DMS79 (cell line): ENCODE results near the gene MFGE8.

ENCODE experiments used
- DNase-seq: peaks from one replicate; lab custom pipeline; 2025; lab: John Stamatoyannopoulos, UW

MFGE8 gene

DNA sequence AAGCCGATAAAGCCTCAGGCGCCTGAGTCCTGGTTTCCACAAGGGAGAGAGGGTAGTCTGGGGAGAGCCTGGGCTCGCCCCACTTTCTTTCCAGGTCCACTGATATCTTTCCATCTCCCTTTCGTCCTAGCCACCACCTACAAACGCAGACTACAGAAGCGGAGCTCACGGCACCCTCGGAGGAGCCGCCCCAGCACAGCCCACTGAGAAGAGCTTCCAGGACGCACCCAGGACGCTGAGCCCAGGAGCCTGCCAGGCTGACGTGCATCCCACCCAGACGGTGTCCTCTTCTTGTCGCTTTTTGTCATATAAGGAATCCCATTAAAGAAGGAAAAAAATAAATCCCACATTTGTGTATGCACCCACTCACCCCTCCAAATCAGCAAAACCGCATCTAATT lies 38.9 kb downstream of the MFGE8 start:
- no peak for DNase-seq

DNA sequence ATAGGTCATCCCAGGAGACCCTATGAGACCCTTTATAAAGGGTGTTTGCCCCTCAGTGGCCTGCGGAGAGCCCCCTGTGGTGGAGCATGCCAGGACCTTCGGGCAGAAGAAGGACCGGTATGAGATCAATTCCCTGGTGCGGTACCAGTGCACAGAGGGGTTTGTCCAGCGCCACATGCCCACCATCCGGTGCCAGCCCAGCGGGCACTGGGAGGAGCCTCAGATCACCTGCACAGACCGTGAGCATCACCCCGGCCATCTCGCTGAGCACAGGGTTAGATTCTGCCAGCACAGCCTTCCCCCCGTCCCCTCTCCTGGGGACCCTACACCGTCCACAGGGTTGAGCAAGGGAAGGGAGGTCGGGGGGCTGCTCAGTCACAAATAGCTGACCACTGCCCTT lies 39.4 kb downstream of the MFGE8 start:
- no peak for DNase-seq

DNA sequence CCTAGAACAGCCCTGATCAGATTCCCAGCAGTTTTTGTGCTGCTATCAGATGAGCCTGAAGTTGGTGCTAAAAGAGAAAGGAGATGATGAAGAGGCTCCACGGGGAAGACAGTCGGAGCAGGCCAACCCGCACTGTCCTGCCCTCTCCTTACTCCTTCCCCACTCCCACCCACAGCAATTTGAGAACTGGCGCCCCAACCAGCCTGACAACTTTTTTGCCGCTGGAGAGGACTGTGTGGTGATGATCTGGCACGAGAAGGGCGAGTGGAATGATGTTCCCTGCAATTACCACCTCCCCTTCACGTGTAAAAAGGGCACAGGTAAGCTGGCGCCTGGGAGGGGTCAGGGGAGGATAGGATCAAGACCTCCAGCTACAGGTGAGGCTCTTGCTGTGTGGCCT lies 40.5 kb downstream of the MFGE8 start:
- DNase-seq: no peak

DNA sequence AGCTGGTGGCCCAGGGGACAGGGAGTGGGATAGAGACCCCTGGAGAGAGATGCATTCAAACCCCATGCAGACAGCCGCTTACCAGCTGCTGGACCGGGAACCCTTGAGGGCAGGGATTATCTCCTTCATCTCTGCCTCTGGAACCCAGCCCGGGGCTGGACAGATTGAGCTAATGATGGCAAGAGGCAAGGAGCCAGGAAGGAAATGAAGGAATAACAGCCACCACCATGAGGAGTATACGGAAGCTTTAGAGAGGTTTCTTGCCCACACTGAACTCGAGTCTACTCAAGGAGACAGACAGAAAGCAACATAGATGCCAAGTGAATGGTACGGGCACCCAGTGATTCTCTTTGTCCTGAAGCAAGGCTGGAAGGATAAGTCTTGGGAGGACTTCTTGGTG lies 41.1 kb downstream of the MFGE8 start:
- DNase-seq: no peak

DNA sequence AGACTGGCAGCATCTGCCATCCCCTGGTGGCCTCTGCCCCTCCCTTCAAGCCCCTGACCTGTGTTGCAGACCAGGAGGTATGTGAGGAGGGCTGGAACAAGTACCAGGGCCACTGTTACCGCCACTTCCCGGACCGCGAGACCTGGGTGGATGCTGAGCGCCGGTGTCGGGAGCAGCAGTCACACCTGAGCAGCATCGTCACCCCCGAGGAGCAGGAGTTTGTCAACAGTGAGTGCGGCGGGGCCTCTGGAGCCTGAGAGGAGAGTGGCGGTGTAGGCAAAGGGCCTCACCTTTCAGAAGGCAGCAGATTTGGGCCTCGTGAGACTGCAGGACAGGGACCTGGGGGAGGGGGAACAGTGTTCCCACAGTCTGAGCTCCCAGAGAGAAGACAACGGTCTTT lies 41.9 kb downstream of the MFGE8 start:
- DNase-seq: no peak

DNA sequence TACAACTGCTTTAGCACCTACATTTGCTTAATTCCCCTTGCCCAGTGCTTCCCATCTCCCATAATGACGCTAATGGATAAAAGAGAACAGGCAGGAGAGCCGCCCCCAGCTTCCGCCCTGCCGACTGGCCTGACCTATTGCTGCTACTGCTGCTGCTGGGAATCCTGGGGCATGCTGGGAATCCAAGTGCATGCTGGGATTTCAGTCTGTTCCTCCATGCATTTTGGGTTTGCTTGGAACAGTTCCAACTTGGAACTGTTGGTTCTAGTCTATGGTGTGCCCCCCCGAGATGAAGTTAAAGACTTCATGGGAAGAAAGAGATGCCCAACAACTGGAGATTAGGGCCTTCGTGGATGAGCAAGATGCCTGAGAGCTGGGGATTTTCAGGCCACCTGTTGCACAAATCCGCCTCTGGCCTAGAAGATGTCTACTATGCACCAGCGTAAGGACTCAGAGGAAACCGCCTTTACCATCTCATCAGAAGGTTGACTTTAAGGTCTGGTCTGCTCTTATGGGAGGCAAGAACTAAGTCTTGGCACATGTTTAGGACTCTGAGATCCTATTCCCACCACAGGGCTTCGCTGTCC lies 46.8 kb downstream of the MFGE8 start:
- no peak for DNase-seq

DNA sequence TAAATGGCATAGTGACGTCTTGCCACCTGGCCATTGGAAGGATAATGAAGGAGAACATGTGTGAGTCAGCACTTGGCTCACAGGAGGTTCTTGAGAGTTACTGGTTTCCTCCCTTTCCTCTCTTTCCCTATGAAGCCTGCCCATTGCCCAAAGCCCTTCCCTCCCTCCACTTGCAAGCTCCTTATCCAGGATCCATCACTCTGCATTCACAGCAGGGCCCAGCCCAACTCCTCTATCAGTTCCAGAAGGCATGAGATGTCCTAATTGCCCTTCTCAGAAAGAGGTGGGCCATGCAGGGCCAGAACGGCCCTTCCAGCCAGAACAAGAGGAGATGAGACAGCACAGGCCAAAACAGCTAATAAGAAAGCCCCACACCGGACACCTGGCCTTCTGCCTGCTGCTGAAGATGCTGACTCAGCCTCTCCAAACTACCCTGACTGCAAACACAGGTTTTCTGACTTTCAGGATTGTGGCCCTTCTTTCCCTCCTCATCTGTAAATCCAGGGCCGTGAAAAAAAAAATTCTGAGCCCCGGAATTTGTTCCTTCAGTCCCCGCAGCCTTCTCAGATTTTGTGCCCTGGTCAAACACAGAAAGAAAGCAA lies 47.6 kb downstream of the MFGE8 start:
- no peak for DNase-seq

DNA sequence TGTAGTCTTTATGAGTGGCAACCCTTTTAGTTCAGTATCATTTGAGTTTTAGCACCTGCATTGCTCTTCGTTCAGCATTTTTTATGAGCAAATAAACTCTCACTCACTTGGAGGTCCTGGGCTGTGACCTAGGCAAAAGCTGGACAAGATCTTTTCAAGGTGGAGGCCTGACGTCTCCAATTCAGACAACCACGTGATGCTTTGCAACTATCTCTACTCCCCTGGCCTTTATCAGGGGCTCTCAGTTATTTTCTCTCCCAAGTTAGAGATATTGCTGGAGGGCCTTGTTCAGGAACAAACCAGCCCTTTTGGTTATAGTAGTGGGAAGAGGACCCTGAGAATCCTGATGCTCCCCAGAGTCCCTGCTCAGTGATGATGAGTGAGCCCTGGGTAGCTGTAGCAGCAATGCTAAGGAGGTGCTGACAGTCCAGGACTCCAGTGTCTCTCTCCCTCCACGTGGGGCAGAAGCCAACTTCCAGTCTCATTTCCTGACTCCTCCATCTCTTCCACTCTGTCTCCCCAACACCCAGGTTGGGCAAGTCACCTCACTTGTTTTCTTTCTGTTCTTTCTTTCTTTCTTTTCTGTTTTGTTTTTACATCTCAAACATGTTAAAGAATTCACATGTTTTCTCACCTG lies 48.2 kb downstream of the MFGE8 start:
- DNase-seq: no peak

DNA sequence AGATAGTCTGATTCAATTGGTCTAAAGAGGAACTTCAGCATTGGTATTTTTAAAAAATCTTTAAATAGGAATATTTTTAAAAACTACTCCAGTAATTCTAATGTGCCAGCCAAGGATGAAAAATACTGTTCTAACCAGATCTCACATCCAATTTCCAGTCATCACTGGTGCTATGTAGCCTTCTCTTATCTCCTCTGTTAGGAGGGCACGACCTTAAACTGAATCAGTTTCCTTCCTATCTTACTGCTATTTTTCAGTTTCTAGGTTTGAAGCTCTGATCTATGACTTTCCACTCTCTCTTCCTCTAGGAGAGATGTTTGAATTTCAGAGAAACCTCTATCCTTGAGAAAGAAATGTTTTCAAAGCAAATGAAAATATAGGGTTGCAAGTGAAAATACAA lies 49.8 kb downstream of the MFGE8 start:
- DNase-seq: no peak

DNA sequence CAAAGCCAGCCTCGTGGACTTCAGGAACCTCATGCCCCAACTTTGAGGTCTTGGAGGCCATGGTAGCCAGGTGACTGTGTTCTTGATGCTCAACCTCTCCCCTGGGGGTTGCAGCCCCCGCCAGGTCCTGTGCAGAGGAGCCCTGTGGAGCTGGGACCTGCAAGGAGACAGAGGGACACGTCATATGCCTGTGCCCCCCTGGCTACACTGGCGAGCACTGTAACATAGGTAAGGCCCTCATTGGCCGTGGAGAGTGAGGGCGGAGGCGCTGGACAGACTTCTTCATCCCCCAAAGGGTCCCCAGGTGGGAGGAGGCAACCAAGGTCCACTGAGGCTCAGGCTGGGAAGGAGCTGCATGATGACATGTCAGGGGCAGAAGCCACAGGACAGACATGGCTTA lies 53.0 kb downstream of the MFGE8 start:
- no peak for DNase-seq

DNA sequence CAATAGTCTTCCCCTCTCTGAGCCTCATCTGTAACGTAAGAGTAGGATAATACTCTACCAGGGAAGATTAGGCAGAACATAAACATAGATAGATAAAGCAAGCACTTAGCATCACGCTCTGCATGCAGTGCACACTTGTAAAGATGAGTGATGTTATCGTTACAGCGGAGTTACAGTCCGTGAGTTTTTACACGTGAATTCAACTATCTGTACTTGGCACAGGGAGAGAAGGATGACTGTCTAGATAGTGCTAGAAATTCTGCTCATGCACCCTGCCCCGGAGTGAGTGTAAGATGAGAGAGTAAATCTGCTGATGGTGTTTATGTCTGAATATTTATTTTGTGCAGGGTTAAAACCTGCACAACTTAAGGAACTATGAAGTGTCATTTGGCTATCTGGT lies 53.6 kb downstream of the MFGE8 start:
- no peak for DNase-seq

DNA sequence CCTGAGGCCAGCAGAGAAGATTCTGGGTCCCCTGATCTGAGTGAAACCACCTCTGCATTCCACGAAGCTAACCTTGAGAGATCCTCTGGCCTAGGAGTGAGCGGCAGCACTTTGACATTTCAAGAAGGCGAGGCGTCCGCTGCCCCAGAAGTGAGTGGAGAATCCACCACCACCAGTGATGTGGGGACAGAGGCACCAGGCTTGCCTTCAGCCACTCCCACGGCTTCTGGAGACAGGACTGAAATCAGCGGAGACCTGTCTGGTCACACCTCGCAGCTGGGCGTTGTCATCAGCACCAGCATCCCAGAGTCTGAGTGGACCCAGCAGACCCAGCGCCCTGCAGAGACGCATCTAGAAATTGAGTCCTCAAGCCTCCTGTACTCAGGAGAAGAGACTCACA lies 54.2 kb downstream of the MFGE8 start:
- no peak for DNase-seq

DNA sequence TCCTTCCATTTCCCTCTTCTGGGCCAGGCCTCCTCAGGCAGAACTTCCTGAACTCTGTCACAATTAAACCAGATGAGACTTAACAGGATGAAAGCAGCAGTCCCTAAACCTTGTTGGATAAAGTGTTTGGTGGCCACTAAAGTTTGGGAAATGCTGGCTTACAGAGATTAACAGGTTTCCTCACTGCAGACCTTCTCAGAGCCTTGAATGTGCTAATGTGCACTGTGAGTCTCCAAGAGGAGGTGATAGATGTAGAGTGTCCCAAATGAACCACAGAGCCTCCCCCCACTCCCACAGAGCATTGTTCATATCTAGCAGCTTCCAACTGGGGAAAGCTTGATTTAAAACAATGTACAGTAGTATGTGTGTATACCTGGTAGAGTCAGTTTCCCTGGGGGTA lies 60.7 kb downstream of the MFGE8 start:
- no peak for DNase-seq

DNA sequence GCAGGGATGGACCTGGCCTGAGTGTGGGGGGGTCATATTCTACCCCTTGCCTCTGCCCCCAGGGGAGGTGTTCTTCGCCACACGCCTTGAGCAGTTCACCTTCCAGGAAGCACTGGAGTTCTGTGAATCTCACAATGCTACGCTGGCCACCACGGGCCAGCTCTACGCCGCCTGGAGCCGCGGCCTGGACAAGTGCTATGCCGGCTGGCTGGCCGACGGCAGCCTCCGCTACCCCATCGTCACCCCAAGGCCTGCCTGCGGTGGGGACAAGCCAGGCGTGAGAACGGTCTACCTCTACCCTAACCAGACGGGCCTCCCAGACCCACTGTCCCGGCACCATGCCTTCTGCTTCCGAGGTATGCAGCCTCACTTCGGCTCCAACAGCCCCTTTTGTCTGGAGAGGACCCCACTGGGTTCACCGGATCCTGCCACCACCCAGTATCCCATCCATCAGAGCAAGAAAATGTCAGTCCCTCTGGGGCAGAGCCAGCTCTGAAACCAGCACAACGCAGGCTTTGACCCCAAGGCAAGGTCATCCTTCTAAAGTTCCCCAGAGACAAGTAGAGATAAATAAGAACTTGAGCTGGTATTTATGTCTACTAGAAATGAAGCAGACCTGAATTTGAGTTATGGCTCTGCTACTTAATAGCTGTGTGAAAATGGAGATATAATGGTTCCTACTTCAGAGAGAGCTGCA lies 63.7 kb downstream of the MFGE8 start:
- no peak for DNase-seq
